ENCODE measurements around the gene ARHGDIA.
"Not testable (repeated sequence)": the region's sequence is repeated elsewhere in the genome, so short reads cannot be mapped to it uniquely, and the experiment has no call there.

The ARHGDIA gene

GRCh38 chr17:81870981-81871386, at the start of gene ARHGDIA:
ARHGDIA (minus strand) TSS chr17:81871337; CDS start chr17:81869930, 1,407 bp downstream.
- DNase-seq: no peak

- no peak for DNase-seq
These were observed 47.9 kb upstream of the ARHGDIA start for GRCh38 chr17:81918832-81919545.

GRCh38 chr17:81918333-81918669, 47.2 kb upstream of the ARHGDIA start:
- DNase-seq: not testable (repeated sequence)

- peak; percentile 75 for DNase-seq
These were observed 46.6 kb upstream of the ARHGDIA start, which contains the start of gene SIRT7 for GRCh38 chr17:81917565-81918332. SIRT7 (minus strand) TSS chr17:81918176; CDS start chr17:81918131, 45 bp downstream.

DNA sequence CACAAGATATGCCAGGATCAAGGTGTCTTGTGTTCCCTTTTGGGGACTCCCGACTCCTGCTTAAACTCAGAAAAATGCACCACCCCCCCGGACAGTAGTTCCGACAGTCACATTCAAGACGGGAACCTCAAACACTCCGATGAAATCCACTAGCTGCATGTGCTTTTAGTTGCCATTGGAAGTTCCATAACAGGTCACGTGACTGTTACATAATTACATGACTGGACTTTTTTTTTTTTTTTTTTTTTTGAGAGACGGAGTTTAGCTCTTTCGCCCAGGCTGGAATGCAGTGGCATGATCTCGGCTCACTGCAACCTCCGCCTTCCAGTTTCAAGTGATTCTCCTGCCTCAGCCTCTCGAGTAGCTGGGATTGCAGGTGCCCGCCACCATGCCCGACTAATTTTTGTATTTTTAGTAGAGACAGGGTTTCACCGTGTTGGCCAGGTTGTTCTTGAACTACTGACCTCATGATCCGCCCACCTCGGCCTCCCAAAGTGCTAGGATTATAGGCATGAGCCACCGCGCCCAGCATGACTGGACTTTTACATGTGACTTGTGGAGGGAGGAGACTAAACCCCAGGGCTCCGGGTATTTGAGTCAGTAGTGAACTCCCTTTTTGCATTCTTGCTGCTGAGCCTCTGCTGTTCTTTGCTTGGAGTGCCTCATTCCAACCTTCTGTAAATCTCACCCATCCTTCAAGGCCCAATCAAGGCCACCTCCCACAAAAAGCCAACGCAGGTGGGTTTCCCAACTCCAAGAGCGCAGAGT, 45.3 kb upstream of the ARHGDIA start:
- no peak for DNase-seq

DNA sequence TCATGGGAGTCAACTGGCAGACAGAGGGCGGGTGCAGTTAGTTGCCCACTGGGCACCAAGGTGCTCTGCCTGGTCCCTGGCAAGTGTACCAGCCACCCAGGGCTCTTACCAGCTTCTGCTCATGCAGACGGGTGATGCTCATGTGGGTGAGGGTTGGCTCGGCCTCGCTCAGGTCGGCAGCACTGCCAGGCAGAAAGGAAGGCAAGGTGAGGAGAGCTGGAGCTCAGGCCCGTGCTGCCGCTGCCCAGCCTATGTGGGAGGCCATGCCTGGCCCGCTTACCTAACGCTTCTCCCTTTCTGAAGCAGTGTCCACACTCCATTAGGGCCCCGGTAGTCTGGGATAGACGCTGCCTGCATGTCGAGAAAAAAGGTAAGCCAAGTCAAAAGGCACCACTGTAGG, 44.2 kb upstream of the ARHGDIA start:
- DNase-seq: no peak

- DNase-seq: no peak
These were observed 43.1 kb upstream of the ARHGDIA start for GRCh38 chr17:81914103-81914850.

GRCh38 chr17:81913394-81914102, 42.4 kb upstream of the ARHGDIA start:
- no peak for DNase-seq

DNA sequence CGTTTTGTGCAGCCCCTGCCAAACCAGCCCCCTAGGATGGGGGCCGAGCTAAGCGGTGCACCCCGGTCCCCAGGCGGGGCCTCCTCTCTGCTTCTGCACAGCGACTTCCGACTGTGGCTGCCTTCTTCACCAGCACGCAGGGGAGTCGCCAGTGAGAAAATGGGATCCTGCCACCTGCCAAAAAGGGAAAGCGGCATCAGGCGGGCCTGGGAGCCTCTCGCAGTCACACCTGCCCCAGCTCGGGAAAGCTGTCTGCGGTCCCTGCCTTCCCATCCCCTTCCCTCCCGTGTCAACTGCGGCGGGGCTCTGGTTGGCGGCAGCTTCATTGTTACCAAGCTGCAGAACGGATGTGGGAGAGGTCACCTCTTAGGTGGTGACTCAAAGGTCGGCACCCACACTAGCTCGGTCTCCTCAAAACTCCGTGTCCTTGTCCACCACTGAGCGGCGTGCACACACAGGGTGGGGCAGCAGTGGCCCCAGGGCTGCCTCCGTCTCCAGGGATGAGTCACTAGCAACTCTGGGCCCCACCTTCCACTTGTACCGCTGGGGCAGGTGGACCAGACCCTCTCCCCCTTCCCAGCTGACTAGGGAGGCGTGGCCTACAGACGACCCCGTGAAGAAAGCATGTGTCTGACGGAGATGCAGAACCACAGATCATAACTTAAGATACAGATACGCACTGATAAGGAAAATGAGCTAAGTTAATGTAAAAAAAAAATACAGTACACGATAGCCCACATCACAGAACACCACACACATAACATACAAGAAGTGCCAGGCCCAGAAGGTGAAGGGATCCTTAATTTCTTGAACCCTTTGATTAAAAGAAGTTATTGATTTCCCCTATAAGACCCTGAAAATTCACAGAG, 41.5 kb upstream of the ARHGDIA start:
- no peak for DNase-seq

GRCh38 chr17:81911969-81912368, 40.8 kb upstream of the ARHGDIA start:
- DNase-seq: no peak

GRCh38 chr17:81911277-81911961, 40.3 kb upstream of the ARHGDIA start, which contains the start of gene PCYT2:
PCYT2 (minus strand) TSS chr17:81911399; CDS start chr17:81911355, 44 bp downstream.
- peak; percentile 86 for DNase-seq

DNA sequence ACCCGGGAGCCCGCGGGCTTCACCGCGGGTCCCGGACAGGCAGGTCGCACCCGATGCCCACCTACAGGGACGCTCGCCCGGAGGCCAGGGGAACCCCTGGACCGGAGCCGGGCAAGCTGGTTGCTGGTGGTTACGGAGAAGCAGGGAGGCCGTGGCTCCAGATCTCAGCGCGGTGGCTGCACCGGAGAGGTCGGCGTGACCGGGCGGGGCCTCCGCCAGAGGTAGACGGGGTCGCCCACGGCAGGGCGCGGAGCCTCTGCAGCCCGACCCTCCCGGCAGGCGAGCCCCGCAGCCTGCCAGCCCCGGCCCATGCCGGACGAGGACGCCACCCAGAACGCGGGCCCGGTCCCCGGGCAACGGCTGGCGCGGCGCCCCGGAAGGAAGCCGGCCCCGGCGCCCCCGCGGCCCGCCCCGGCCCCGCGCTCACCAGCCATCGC, 39.7 kb upstream of the ARHGDIA start:
- no peak for DNase-seq

DNA sequence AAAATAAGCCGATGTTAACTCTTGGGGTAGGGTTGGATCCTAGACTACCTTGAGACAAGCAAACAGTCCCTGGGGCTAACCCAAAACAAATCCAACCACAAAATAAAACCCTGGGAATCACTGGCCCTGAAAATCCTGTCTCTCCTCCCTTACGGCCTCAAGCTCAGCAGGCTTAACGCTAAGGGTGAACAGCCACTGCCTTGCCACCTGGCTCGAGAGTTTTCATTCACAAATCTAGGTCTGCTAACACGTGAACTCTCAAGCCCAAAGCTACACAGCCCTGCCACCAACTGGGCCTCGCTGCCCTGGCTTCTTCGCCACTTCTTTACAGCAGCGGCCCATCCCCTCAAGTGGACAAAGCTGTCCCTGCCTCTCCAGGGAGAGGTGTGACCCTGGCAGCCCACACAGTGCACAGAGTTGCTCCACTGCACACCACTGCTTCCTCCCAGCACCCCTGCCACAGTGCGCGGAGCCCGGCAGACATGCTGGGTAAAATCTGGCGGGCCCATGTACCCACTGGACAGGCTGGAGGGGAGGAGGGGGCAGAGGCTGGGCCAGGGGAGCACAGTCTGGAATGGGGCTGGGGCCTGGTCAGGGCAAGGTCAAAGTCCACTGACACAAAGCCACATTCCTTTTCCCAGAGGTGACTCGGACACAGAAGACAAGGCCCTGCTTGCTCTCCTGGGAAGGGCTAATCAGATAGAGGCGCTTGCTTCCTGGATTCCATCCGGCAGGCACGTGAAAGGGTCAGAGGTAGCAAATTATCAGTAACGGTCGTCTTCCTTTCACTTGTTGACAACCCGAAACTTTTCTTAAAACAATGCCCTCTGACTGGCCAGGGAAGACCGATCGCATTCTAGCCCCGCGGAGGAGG, 39.1 kb upstream of the ARHGDIA start:
- DNase-seq: no peak

- DNase-seq: no peak
These were observed 38.1 kb upstream of the ARHGDIA start for GRCh38 chr17:81909231-81909630.

GRCh38 chr17:81908793-81909192, 37.7 kb upstream of the ARHGDIA start:
- no peak for DNase-seq

GRCh38 chr17:81907219-81908145, 36.3 kb upstream of the ARHGDIA start:
- no peak for DNase-seq

DNA sequence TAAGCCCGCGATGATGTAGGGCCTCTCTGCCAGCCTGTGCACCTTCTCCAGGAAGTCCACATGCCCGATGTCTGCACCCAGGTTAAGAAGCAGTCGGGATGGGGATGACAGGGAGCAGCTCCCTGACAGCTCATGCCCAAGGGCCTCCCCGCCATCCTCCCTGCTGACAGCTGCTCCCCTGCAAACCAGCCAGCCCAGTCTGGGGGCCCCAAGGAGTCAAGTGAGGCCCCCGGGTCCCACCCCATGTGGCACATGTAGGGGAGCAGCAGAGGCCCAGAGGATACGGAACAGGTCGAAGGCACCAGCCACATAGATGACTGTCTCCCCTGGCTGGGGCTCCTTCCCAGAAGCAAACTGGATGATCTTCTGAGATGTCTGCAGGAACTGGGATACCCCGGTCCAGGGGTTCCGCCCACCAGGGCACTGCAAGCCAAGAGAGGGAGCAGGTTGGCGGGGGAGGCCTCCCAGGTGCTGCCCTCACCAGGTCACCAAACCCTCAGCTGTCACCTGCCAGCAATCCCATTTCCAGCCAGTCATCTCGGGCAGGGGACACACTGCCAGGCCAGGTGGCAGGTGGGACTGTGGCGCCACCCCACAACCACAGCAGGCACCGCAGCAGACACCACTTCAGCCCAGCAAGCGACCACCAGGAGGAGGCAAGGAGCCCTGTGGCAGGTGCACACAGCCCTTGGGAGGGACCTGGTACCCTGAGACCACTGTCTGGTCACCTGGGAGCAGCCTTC, 35.5 kb upstream of the ARHGDIA start:
- no peak for DNase-seq
